ENCODE results near the gene HSPD1. TPM values are rescaled to one million over a fixed set of nuclear protein-coding genes. Genes with fewer than 3 reads are reported as not detected.
A peak's percentile ranks its signal among the peaks of the same experiment; 100 is the strongest.

The HSPD1 gene
- total and polyA plus RNA-seq, 8 donors, result 183 to 460 (median 414) TPM

- H3K36me3 ChIP-seq, result no peaks in the 10 kb centered on the region
- DNase-seq (peak; percentile 94 to 100 (median 97)), ATAC-seq (peak; percentile 99)
- peak within 1 kb of the TSS; percentile 98 to 99 for H3K4me3 ChIP-seq
- no peaks in the 10 kb centered on the region for H3K9me3 ChIP-seq
- intact Hi-C loops (cut with DNase I), result no loop called here
- peak within 1 kb of the TSS; percentile 89 to 96 for H3K27ac ChIP-seq
- peak in 1 of 2 donors; percentile 31 for TF ChIP-seq CTCF (IDR thresholded peaks at IDR 0.05)
- no peaks in the 10 kb centered on the region for H3K27me3 ChIP-seq
- H3K4me1 ChIP-seq, result peaks cover 16 to 39% of the 10 kb centered on the region in 2 donors
Measured at GRCh38 chr2:197515739-197516392, 16.2 kb upstream of the HSPD1 start, which contains the start of gene MOB4. Gene MOB4 (plus strand): TSS chr2:197516066. CDS start chr2:197516087, 21 bp downstream.

- intact Hi-C loops (cut with DNase I), result no loop called here
- peak in 1 of 4 donors; percentile 75 for DNase-seq
- peaks cover 16 to 39% of the 10 kb centered on the region in 2 donors for H3K4me1 ChIP-seq
- peak overlapping the region; percentile 98 to 99 for H3K4me3 ChIP-seq
- H3K27ac ChIP-seq, result peak overlapping the region; percentile 89 to 96
- no peaks in the 10 kb centered on the region for H3K27me3 ChIP-seq
- no peaks in the 10 kb centered on the region for H3K9me3 ChIP-seq
- peak; percentile 1 for ATAC-seq
- no peak for TF ChIP-seq CTCF (IDR thresholded peaks at IDR 0.05)
- H3K36me3 ChIP-seq, result peaks cover 0 to 3% of the 10 kb centered on the region in 2 donors
Measured at GRCh38 chr2:197515315-197515738, 15.7 kb upstream of the HSPD1 start.

- no peak for TF ChIP-seq CTCF (IDR thresholded peaks at IDR 0.05)
- H3K36me3 ChIP-seq, result peaks cover 0 to 3% of the 10 kb centered on the region in 2 donors
- H3K27me3 ChIP-seq, result no peaks in the 10 kb centered on the region
- peak overlapping the region in 1 of 2 donors; percentile 99 for H3K4me3 ChIP-seq
- no peak for ATAC-seq
- peak in 1 of 4 donors; percentile 3 for DNase-seq
- intact Hi-C loops (cut with DNase I), result no loop called here
- no peaks in the 10 kb centered on the region for H3K9me3 ChIP-seq
- peak overlapping the region; percentile 89 to 96 for H3K27ac ChIP-seq
- H3K4me1 ChIP-seq, result peaks cover 16 to 39% of the 10 kb centered on the region in 2 donors
Measured at GRCh38 chr2:197514754-197515153, 15.1 kb upstream of the HSPD1 start.

GRCh38 chr2:197513915-197514314 lies 14.3 kb upstream of the HSPD1 start:
- Histone ChIP-seq H3K36me3 (peaks cover 0 to 3% of the 10 kb centered on the region in 2 donors), H3K27me3 (no peaks in the 10 kb centered on the region), H3K4me3 (no peak overlapping the region), H3K4me1 (peaks cover 16 to 30% of the 10 kb centered on the region in 2 donors), H3K27ac (no peak overlapping the region), H3K9me3 (no peaks in the 10 kb centered on the region)
- ATAC-seq (no peak), DNase-seq (no peak)
- intact Hi-C loops (cut with DNase I), result no loop called here
- no peak for TF ChIP-seq CTCF (IDR thresholded peaks at IDR 0.05)

GRCh38 chr2:197506658-197507057 lies 7.0 kb upstream of the HSPD1 start:
- ATAC-seq (no peak), DNase-seq (no peak)
- Histone ChIP-seq H3K27me3 (no peaks in the 10 kb centered on the region), H3K27ac (no peak overlapping the region), H3K4me3 (no peak overlapping the region), H3K9me3 (no peaks in the 10 kb centered on the region), H3K36me3 (peaks cover 0 to 24% of the 10 kb centered on the region in 2 donors), H3K4me1 (peaks cover 13 to 16% of the 10 kb centered on the region in 2 donors)
- TF ChIP-seq CTCF (IDR thresholded peaks at IDR 0.05), result no peak
- intact Hi-C loops (cut with DNase I), result no loop called here

Data from left lung (tissue), 10 donors.